ENCODE data around the gene IL18RAP.

Gene IL18RAP

DNA sequence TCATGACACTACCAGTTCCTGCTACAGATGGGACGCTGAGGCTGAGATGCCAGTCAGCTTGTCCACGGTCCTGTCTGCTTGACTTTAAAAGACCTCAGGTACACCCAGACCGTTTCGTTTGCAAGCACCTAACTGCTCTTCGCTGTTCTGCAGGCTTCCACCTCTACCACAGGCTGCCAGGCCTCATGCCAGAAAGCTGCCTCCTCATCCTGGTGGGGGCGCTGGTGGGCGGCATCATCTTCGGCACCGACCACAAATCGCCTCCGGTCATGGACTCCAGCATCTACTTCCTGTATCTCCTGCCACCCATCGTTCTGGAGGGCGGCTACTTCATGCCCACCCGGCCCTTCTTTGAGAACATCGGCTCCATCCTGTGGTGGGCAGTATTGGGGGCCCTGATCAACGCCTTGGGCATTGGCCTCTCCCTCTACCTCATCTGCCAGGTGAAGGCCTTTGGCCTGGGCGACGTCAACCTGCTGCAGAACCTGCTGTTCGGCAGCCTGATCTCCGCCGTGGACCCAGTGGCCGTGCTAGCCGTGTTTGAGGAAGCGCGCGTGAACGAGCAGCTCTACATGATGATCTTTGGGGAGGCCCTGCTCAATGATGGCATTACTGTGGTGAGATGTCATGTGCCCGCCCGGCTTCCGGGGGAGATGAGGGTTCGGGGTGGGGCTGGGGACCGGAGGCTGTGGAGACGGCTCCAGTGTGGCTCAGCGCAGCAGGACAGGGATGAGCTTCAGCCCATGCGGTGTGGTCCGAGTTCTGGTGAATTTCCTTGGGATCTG lies 55.9 kb downstream of the IL18RAP start:
- TF ChIP-seq FOXP2 (optimal IDR thresholded peaks at IDR 0.05; ENCODE audit: borderline replicate concordance, extremely low read depth, extremely low read length, insufficient read depth) (no peak), POLR2AphosphoS5 (IDR thresholded peaks at IDR 0.05; ENCODE audit: low read depth, low read length) (no peak), TAF1 (IDR thresholded peaks at IDR 0.05; ENCODE audit: borderline replicate concordance, insufficient read depth, low read length) (no peak), SIN3A (IDR thresholded peaks at IDR 0.05; ENCODE audit: borderline replicate concordance, insufficient read depth, low read length) (no peak)
- TF ChIP-seq, protein P1, sequence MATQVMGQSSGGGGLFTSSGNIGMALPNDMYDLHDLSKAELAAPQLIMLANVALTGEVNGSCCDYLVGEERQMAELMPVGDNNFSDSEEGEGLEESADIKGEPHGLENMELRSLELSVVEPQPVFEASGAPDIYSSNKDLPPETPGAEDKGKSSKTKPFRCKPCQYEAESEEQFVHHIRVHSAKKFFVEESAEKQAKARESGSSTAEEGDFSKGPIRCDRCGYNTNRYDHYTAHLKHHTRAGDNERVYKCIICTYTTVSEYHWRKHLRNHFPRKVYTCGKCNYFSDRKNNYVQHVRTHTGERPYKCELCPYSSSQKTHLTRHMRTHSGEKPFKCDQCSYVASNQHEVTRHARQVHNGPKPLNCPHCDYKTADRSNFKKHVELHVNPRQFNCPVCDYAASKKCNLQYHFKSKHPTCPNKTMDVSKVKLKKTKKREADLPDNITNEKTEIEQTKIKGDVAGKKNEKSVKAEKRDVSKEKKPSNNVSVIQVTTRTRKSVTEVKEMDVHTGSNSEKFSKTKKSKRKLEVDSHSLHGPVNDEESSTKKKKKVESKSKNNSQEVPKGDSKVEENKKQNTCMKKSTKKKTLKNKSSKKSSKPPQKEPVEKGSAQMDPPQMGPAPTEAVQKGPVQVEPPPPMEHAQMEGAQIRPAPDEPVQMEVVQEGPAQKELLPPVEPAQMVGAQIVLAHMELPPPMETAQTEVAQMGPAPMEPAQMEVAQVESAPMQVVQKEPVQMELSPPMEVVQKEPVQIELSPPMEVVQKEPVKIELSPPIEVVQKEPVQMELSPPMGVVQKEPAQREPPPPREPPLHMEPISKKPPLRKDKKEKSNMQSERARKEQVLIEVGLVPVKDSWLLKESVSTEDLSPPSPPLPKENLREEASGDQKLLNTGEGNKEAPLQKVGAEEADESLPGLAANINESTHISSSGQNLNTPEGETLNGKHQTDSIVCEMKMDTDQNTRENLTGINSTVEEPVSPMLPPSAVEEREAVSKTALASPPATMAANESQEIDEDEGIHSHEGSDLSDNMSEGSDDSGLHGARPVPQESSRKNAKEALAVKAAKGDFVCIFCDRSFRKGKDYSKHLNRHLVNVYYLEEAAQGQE (IDR thresholded peaks at IDR 0.05; ENCODE audit: insufficient read depth in 1 of 2, low read depth in 2 of 2, low read length in 2 of 2): no peak

DNA sequence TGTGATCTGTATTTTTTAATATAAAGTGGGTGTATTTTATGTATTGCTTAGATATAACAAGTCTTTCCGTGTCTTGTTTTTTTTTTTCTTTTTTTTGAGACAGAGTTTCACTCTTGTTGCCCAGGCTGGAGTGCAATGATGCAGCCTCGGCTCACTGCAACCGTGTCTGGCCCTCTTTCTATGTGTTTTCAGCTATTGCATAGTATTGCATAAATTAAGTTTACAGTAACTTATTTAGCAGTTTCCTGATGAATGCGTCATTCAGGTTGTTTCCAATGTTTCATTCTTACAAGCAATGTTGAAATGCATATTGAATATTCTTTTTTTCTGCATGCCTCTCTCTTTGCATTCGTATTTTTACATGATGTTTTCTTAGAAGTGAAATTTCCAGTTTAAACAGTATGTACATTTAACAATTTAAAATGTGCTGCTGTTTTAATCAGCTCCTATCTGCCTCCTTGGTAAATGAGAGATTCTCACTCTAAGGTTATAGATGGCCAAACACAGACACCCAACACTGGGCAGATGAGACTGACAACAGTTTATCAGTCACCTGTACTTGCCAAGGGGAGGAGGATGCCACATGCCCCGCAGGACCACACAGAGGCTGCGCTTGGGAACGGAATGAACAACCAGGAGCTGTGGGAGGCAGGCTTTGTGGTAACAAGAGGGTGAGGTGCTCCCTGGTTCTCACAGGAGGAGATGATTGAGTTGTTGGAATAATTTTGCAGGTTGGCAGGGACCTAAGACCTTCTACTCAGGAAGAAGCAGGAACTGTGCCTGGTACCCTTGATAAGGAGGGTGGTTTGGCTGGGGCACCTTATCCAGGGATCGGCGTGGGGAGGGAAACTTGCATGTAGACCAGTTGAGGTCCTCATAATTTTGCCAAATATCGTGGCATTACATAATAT lies 57.6 kb downstream of the IL18RAP start:
- no peak for TF ChIP-seq POLR2AphosphoS5 (IDR thresholded peaks at IDR 0.05; ENCODE audit: low read depth, low read length)
- TF ChIP-seq FOXP2 (optimal IDR thresholded peaks at IDR 0.05; ENCODE audit: borderline replicate concordance, extremely low read depth, extremely low read length, insufficient read depth): no peak

DNA sequence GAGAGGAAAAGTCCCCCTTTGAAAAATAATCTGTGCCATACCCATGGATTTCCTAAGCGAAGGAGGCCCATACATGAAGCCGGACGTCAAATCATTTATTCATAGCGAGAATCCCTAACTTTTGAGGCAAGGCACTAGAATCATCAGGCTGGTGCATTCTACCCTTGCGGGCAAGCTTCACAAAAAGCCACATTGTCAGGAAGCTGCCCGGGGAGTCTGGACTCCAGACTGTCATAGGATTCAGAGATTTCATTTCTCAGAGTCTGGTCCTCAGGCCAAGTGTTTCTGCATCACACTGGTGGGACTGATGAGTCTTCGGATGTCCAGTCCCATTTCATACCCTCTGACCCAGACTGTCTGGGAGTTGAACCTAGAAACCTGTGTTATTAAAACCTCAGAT lies 59.0 kb downstream of the IL18RAP start:
- TF ChIP-seq TAF1 (IDR thresholded peaks at IDR 0.05; ENCODE audit: borderline replicate concordance, insufficient read depth, low read length): no peak
- TF ChIP-seq SIN3A (IDR thresholded peaks at IDR 0.05; ENCODE audit: borderline replicate concordance, insufficient read depth, low read length): no peak
- no peak for TF ChIP-seq POLR2AphosphoS5 (IDR thresholded peaks at IDR 0.05; ENCODE audit: low read depth, low read length)
- TF ChIP-seq FOXP2 (optimal IDR thresholded peaks at IDR 0.05; ENCODE audit: borderline replicate concordance, extremely low read depth, extremely low read length, insufficient read depth): no peak
- TF ChIP-seq, protein P1 (IDR thresholded peaks at IDR 0.05; ENCODE audit: insufficient read depth in 1 of 2, low read depth in 2 of 2, low read length in 2 of 2): no peak

DNA sequence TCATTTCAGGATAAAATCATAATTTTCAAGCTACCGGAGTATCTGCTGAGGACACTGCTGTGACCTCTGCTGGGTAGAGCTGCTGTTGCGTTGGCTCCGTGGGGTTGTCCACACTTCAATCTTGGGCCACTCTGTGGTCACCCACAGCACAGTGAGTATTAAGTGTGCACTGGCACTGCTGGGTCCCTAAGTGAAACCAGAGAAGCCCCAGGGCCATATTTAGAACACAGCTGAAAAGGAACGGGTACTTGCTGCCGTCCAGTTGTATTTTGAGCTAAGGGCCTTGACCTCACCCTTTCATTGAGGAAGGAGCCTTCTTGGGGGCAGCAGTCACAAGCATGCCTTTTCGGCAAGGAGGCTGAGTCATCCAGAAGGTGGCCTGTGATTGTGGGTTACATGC lies 60.1 kb downstream of the IL18RAP start:
- no peak for TF ChIP-seq POLR2AphosphoS5 (IDR thresholded peaks at IDR 0.05; ENCODE audit: low read depth, low read length)
- no peak for TF ChIP-seq FOXP2 (optimal IDR thresholded peaks at IDR 0.05; ENCODE audit: borderline replicate concordance, extremely low read depth, extremely low read length, insufficient read depth)

DNA sequence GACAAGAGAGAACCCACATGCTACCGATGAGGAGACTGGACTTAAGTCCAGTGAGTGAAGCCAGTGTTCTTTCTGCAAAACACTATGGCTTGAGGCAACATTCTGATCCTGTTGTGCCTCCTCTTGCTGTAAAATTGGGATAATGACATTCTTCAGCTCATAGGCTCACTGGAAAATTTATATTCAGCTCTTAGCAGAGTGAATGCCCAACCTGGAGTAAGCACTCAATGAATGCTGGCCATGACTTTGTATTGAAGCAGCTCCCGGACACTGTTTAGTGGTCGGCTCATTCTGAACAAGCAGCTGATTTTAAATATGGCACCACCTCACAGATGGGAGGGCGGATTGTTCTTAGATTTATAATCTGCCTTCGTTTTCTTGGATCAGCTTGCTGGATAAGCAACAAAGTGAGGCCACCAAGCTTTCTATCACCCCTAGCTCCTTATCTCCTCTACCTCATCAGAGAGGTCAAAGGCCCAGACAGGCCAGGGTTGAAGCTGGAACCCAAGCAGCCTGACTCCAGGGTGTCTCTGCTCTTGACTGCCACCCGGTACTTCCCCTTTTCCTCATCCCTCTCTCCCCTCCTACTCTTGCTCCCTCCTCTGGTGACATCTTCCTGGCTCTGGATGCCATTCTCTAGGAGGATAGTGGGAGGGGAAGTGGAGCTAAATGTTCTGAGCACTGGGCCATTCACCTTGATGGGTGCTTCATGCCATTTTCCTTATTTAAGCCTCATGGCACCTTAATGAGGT lies 61.5 kb downstream of the IL18RAP start:
- no peak for TF ChIP-seq FOXP2 (optimal IDR thresholded peaks at IDR 0.05; ENCODE audit: borderline replicate concordance, extremely low read depth, extremely low read length, insufficient read depth)
- no peak for TF ChIP-seq POLR2AphosphoS5 (IDR thresholded peaks at IDR 0.05; ENCODE audit: low read depth, low read length)
- no peak for TF ChIP-seq TAF1 (IDR thresholded peaks at IDR 0.05; ENCODE audit: borderline replicate concordance, insufficient read depth, low read length)
- TF ChIP-seq SIN3A (IDR thresholded peaks at IDR 0.05; ENCODE audit: borderline replicate concordance, insufficient read depth, low read length): no peak
- TF ChIP-seq, protein P1 (IDR thresholded peaks at IDR 0.05; ENCODE audit: insufficient read depth in 1 of 2, low read depth in 2 of 2, low read length in 2 of 2): no peak

Measured in PFSK-1 (cell line).